ENCODE data around the gene AOC1. TPM values are rescaled to one million over a fixed set of nuclear protein-coding genes. Genes with fewer than 3 reads are reported as not detected.

The AOC1 gene
- polyA plus RNA-seq, 2 donors, result 0.75 to 1.6 TPM

- H3K27me3 ChIP-seq (ENCODE audit: control insufficient read depth in 1 of 2, insufficient read depth in 2 of 2, low read length in 2 of 2), result no peaks in the 10 kb centered on the region
- no peaks in the 10 kb centered on the region for H3K36me3 ChIP-seq (ENCODE audit: control insufficient read depth in 2 of 2, insufficient read depth in 2 of 2, low read length in 1 of 2)
- H3K9me3 ChIP-seq (ENCODE audit: control insufficient read depth in 2 of 2, insufficient read depth in 1 of 2, low read depth in 1 of 2, low read length in 1 of 2), result no peaks in the 10 kb centered on the region
- H3K27ac ChIP-seq (ENCODE audit: low read depth in 2 of 2, low read length in 1 of 2), result no peak overlapping the region
- H3K4me3 ChIP-seq (ENCODE audit: low read depth in 1 of 2, low read length in 2 of 2), result no peak overlapping the region
- 86 to 90% methylated on average over 26 of the region's 26 CpGs for WGBS, 2 donors
- no peaks in the 10 kb centered on the region for H3K4me1 ChIP-seq (ENCODE audit: control insufficient read depth in 2 of 2, insufficient read depth in 2 of 2, low read length in 1 of 2)
Measured at GRCh38 chr7:150856303-150857275, 4.3 kb downstream of the AOC1 start.

- no peaks in the 10 kb centered on the region for H3K36me3 ChIP-seq (ENCODE audit: control insufficient read depth in 2 of 2, insufficient read depth in 2 of 2, low read length in 1 of 2)
- WGBS, 2 donors, result 93 to 94% methylated on average over 43 of the region's 43 CpGs
Measured at GRCh38 chr7:150857276-150858055, 5.1 kb downstream of the AOC1 start.

GRCh38 chr7:150858236-150859197, 6.2 kb downstream of the AOC1 start:
- H3K36me3 ChIP-seq (ENCODE audit: control insufficient read depth in 2 of 2, insufficient read depth in 2 of 2, low read length in 1 of 2), result no peaks in the 10 kb centered on the region
- no peaks in the 10 kb centered on the region for H3K9me3 ChIP-seq (ENCODE audit: control insufficient read depth in 2 of 2, insufficient read depth in 1 of 2, low read depth in 1 of 2, low read length in 1 of 2)
- WGBS, 2 donors, result 82 to 86% methylated on average over 17 of the region's 18 CpGs
- H3K4me1 ChIP-seq (ENCODE audit: control insufficient read depth in 2 of 2, insufficient read depth in 2 of 2, low read length in 1 of 2), result no peaks in the 10 kb centered on the region
- no peaks in the 10 kb centered on the region for H3K27me3 ChIP-seq (ENCODE audit: control insufficient read depth in 1 of 2, insufficient read depth in 2 of 2, low read length in 2 of 2)
- no peak overlapping the region for H3K27ac ChIP-seq (ENCODE audit: low read depth in 2 of 2, low read length in 1 of 2)
- no peak overlapping the region for H3K4me3 ChIP-seq (ENCODE audit: low read depth in 1 of 2, low read length in 2 of 2)

More at GRCh38 chr7:150857276-150858055, 5.1 kb downstream of the AOC1 start:
- no peaks in the 10 kb centered on the region for H3K4me1 ChIP-seq (ENCODE audit: control insufficient read depth in 2 of 2, insufficient read depth in 2 of 2, low read length in 1 of 2)
- H3K27ac ChIP-seq (ENCODE audit: low read depth in 2 of 2, low read length in 1 of 2), result no peak overlapping the region
- no peak overlapping the region for H3K4me3 ChIP-seq (ENCODE audit: low read depth in 1 of 2, low read length in 2 of 2)
- H3K9me3 ChIP-seq (ENCODE audit: control insufficient read depth in 2 of 2, insufficient read depth in 1 of 2, low read depth in 1 of 2, low read length in 1 of 2), result no peaks in the 10 kb centered on the region
- no peaks in the 10 kb centered on the region for H3K27me3 ChIP-seq (ENCODE audit: control insufficient read depth in 1 of 2, insufficient read depth in 2 of 2, low read length in 2 of 2)

- no peak overlapping the region for H3K27ac ChIP-seq (ENCODE audit: low read depth in 2 of 2, low read length in 1 of 2)
- no peaks in the 10 kb centered on the region for H3K36me3 ChIP-seq (ENCODE audit: control insufficient read depth in 2 of 2, insufficient read depth in 2 of 2, low read length in 1 of 2)
- WGBS, 2 donors, result 66 to 71% methylated on average over 14 of the region's 14 CpGs
- H3K4me1 ChIP-seq (ENCODE audit: control insufficient read depth in 2 of 2, insufficient read depth in 2 of 2, low read length in 1 of 2), result no peaks in the 10 kb centered on the region
- H3K9me3 ChIP-seq (ENCODE audit: control insufficient read depth in 2 of 2, insufficient read depth in 1 of 2, low read depth in 1 of 2, low read length in 1 of 2), result no peaks in the 10 kb centered on the region
- H3K27me3 ChIP-seq (ENCODE audit: control insufficient read depth in 1 of 2, insufficient read depth in 2 of 2, low read length in 2 of 2), result no peaks in the 10 kb centered on the region
- H3K4me3 ChIP-seq (ENCODE audit: low read depth in 1 of 2, low read length in 2 of 2), result no peak overlapping the region
Measured at GRCh38 chr7:150860291-150860977, 8.1 kb downstream of the AOC1 start.

GRCh38 chr7:150860978-150861295, 8.6 kb downstream of the AOC1 start:
- Histone ChIP-seq H3K36me3 (ENCODE audit: control insufficient read depth in 2 of 2, insufficient read depth in 2 of 2, low read length in 1 of 2) (no peaks in the 10 kb centered on the region), H3K27ac (ENCODE audit: low read depth in 2 of 2, low read length in 1 of 2) (no peak overlapping the region), H3K4me3 (ENCODE audit: low read depth in 1 of 2, low read length in 2 of 2) (no peak overlapping the region), H3K27me3 (ENCODE audit: control insufficient read depth in 1 of 2, insufficient read depth in 2 of 2, low read length in 2 of 2) (no peaks in the 10 kb centered on the region), H3K9me3 (ENCODE audit: control insufficient read depth in 2 of 2, insufficient read depth in 1 of 2, low read depth in 1 of 2, low read length in 1 of 2) (no peaks in the 10 kb centered on the region), H3K4me1 (ENCODE audit: control insufficient read depth in 2 of 2, insufficient read depth in 2 of 2, low read length in 1 of 2) (no peaks in the 10 kb centered on the region)
- 73 to 87% methylated on average over 9 of the region's 9 CpGs for WGBS, 2 donors

GRCh38 chr7:150862356-150862755, 10.0 kb downstream of the AOC1 start:
- 71 to 80% methylated on average over 6 of the region's 6 CpGs for WGBS, 2 donors
- no peaks in the 10 kb centered on the region for H3K27me3 ChIP-seq (ENCODE audit: control insufficient read depth in 1 of 2, insufficient read depth in 2 of 2, low read length in 2 of 2)

GRCh38 chr7:150863946-150864345, 11.6 kb downstream of the AOC1 start:
- Histone ChIP-seq H3K27ac (ENCODE audit: low read depth in 2 of 2, low read length in 1 of 2) (no peak overlapping the region), H3K9me3 (ENCODE audit: control insufficient read depth in 2 of 2, insufficient read depth in 1 of 2, low read depth in 1 of 2, low read length in 1 of 2) (peaks cover 0 to 3% of the 10 kb centered on the region in 2 donors), H3K4me3 (ENCODE audit: low read depth in 1 of 2, low read length in 2 of 2) (no peak overlapping the region), H3K4me1 (ENCODE audit: control insufficient read depth in 2 of 2, insufficient read depth in 2 of 2, low read length in 1 of 2) (no peaks in the 10 kb centered on the region), H3K27me3 (ENCODE audit: control insufficient read depth in 1 of 2, insufficient read depth in 2 of 2, low read length in 2 of 2) (no peaks in the 10 kb centered on the region), H3K36me3 (ENCODE audit: control insufficient read depth in 2 of 2, insufficient read depth in 2 of 2, low read length in 1 of 2) (no peaks in the 10 kb centered on the region)
- WGBS, 2 donors, result 73 to 88% methylated on average over 6 of the region's 6 CpGs

More at GRCh38 chr7:150862356-150862755, 10.0 kb downstream of the AOC1 start:
- Histone ChIP-seq H3K36me3 (ENCODE audit: control insufficient read depth in 2 of 2, insufficient read depth in 2 of 2, low read length in 1 of 2) (no peaks in the 10 kb centered on the region), H3K27ac (ENCODE audit: low read depth in 2 of 2, low read length in 1 of 2) (no peak overlapping the region), H3K4me3 (ENCODE audit: low read depth in 1 of 2, low read length in 2 of 2) (no peak overlapping the region), H3K4me1 (ENCODE audit: control insufficient read depth in 2 of 2, insufficient read depth in 2 of 2, low read length in 1 of 2) (no peaks in the 10 kb centered on the region), H3K9me3 (ENCODE audit: control insufficient read depth in 2 of 2, insufficient read depth in 1 of 2, low read depth in 1 of 2, low read length in 1 of 2) (peaks cover 0 to 3% of the 10 kb centered on the region in 2 donors)

- Histone ChIP-seq H3K4me1 (ENCODE audit: control insufficient read depth in 2 of 2, insufficient read depth in 2 of 2, low read length in 1 of 2) (no peaks in the 10 kb centered on the region), H3K27me3 (ENCODE audit: control insufficient read depth in 1 of 2, insufficient read depth in 2 of 2, low read length in 2 of 2) (no peaks in the 10 kb centered on the region), H3K36me3 (ENCODE audit: control insufficient read depth in 2 of 2, insufficient read depth in 2 of 2, low read length in 1 of 2) (no peaks in the 10 kb centered on the region), H3K27ac (ENCODE audit: low read depth in 2 of 2, low read length in 1 of 2) (no peak overlapping the region), H3K9me3 (ENCODE audit: control insufficient read depth in 2 of 2, insufficient read depth in 1 of 2, low read depth in 1 of 2, low read length in 1 of 2) (peaks cover 2 to 3% of the 10 kb centered on the region in 2 donors), H3K4me3 (ENCODE audit: low read depth in 1 of 2, low read length in 2 of 2) (no peak overlapping the region)
- 76 to 86% methylated on average over 4 of the region's 4 CpGs for WGBS, 2 donors
Measured at GRCh38 chr7:150866932-150867564, 14.7 kb downstream of the AOC1 start.

All from esophagus (tissue), 2 donors.